ENCODE results near the gene KDR. TPM values are rescaled to one million over a fixed set of nuclear protein-coding genes. Genes with fewer than 3 reads are reported as not detected.

Gene KDR
- total RNA-seq, 1 donor from 2014 or later: not detected

DNA sequence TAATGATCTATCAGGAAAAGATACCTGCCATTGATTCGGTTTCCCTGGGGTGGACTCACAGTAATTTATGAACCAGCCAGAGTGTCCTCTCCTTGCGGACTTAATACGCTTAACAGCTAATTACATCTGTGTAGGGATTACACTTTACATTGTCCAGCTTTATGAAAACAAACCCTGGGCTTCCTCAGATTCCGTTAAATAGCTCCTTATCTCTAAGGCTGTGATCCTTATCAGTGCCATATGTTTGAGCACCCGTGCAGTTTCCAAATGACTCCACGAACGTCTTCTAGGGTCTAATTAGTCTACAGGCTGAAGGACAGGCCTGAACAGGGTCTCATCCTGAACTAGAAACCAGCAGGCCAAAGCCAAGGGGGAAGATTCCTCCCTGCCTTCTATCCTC lies 56.9 kb downstream of the KDR start:
- no peak overlapping the region for H3K4me3 Mint-ChIP-seq
- no peaks in the 10 kb centered on the region for H3K36me3 Mint-ChIP-seq (ENCODE audit: low read depth)
- H3K27me3 Mint-ChIP-seq (ENCODE audit: insufficient read depth): no peaks in the 10 kb centered on the region
- no peak overlapping the region for H3K27ac Mint-ChIP-seq
- no peaks in the 10 kb centered on the region for H3K4me1 Mint-ChIP-seq (ENCODE audit: low read depth)
- intact Hi-C loops (cut with micrococcal nuclease): no loop called here
- peaks cover 4% of the 10 kb centered on the region for H3K9me3 Mint-ChIP-seq
- DNase-seq (ENCODE audit: low spot score): no peak

DNA sequence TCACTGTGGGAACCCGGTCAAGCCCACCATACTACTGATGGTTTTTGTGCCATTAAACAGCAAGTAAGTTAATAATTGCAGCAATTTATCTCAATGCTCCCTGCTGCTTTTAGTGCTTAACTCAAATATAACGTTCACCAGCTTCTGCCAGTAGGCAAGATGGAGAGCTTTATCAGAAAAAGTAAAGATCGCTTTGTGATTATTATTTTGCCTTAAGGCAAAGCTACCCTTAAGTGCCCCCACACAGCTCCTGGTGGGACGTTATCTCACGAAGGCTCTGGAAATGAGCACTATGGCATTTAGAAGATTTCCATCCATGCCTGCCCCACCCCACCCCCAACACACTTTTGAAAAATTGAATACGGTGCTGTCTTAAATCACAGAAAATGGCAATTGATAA lies 59.4 kb downstream of the KDR start:
- Mint-ChIP-seq H3K4me1 (ENCODE audit: low read depth) (no peaks in the 10 kb centered on the region), H3K9me3 (peaks cover 8% of the 10 kb centered on the region), H3K27ac (no peak overlapping the region), H3K27me3 (ENCODE audit: insufficient read depth) (no peaks in the 10 kb centered on the region), H3K4me3 (no peak overlapping the region), H3K36me3 (ENCODE audit: low read depth) (no peaks in the 10 kb centered on the region)
- intact Hi-C loops (cut with micrococcal nuclease): no loop called here
- DNase-seq (ENCODE audit: low spot score): no peak

GRCh38 chr4:55055529-55055928 lies 69.9 kb downstream of the KDR start:
- H3K9me3 Mint-ChIP-seq: no peaks in the 10 kb centered on the region
- DNase-seq (ENCODE audit: low spot score): no peak
- no peaks in the 10 kb centered on the region for H3K36me3 Mint-ChIP-seq (ENCODE audit: low read depth)

DNA sequence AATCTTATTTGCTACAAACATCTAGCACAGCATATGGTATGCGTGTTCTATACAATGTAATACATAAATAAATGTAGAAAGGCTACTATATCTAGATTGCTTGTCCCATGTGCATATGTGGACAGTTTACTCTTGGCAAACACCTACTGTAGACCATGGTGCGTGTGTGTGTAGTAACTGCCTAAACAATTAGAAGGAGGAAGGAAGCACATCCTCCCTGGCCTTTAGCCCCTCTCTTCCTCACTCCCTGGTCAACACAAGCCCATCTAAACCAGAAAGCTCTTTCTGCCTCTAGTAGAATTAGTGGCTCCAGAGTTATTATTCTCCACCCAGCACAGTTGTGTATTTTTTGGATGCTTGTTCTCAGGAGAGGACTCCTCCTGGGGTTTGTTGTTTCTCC lies 73.9 kb downstream of the KDR start:
- Mint-ChIP-seq H3K27me3 (ENCODE audit: insufficient read depth) (no peaks in the 10 kb centered on the region), H3K9me3 (no peaks in the 10 kb centered on the region), H3K36me3 (ENCODE audit: low read depth) (no peaks in the 10 kb centered on the region), H3K4me1 (ENCODE audit: low read depth) (no peaks in the 10 kb centered on the region), H3K4me3 (no peak overlapping the region), H3K27ac (no peak overlapping the region)
- intact Hi-C loops (cut with micrococcal nuclease): no loop called here
- DNase-seq (ENCODE audit: low spot score): no peak

More at GRCh38 chr4:55055529-55055928, 69.9 kb downstream of the KDR start:
- intact Hi-C loops (cut with micrococcal nuclease): no loop called here
- Mint-ChIP-seq H3K27me3 (ENCODE audit: insufficient read depth) (no peaks in the 10 kb centered on the region), H3K27ac (no peak overlapping the region), H3K4me1 (ENCODE audit: low read depth) (no peaks in the 10 kb centered on the region), H3K4me3 (no peak overlapping the region)

DNA sequence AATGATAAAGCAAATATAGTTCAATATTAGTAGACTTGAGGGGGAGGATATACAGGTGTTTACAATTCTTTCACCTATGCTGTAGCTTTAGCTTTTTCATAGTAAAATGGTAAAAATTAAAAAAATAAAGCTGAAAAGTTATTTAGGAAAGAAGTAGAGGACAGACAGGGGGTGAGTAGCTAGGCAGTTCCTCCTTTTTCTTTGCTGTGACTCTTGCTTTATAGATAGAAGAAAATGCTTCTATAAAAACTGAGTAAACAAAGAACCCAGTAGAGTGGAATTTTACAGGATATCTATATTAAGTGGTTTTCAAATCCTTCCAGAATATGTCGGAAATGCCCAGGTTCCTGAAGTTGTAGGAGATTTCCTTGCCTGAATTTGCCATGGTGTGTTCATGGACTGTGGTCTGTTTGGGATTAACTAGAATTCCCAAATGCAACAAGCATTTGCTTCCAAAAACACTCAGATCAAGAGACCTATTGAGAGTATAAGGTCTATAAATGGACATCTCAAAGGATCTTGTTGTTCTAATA lies 74.9 kb downstream of the KDR start:
- Mint-ChIP-seq H3K9me3 (no peaks in the 10 kb centered on the region), H3K4me1 (ENCODE audit: low read depth) (no peaks in the 10 kb centered on the region), H3K36me3 (ENCODE audit: low read depth) (no peaks in the 10 kb centered on the region), H3K27me3 (ENCODE audit: insufficient read depth) (no peaks in the 10 kb centered on the region), H3K4me3 (no peak overlapping the region), H3K27ac (no peak overlapping the region)
- intact Hi-C loops (cut with micrococcal nuclease): no loop called here
- no peak for DNase-seq (ENCODE audit: low spot score)

DNA sequence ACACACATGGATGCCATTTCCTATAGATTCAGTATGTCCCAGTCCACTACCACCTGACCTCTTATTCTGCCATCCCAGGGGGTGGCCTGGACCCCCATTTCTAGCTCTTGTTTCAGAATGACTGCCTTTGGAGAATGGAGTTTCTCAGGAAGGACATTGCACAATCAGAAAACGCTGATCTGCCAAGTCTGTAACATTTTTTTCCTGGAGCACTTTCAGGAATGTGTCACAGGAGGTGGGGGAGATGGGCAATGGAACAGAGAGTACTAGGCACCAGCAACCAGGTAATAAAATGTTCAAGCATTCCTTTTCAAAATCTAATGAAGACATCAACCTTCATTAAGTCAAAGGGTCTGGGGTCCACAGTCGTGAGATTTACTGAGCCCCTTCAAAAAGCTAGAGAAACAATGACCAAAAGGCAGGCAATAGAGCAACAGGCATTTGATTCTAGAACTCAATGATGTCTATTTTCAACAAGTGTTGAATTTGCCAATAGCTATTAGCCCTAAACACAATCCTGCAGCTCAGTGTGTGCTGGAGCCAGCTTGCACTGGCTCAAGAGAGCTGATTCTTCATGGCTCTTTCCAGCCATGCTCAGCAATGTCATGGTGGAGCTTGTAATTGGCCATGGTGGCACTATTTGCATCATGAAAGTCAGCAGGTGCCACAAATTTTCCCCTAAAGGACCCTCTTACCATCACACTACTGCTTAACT lies 87.1 kb downstream of the KDR start:
- peaks cover 3% of the 10 kb centered on the region for H3K27me3 Mint-ChIP-seq (ENCODE audit: insufficient read depth)
- no peak overlapping the region for H3K27ac Mint-ChIP-seq
- intact Hi-C loops (cut with micrococcal nuclease): no loop called here
- DNase-seq (ENCODE audit: low spot score): no peak
- H3K4me3 Mint-ChIP-seq: no peak overlapping the region
- no peaks in the 10 kb centered on the region for H3K36me3 Mint-ChIP-seq (ENCODE audit: low read depth)
- no peaks in the 10 kb centered on the region for H3K4me1 Mint-ChIP-seq (ENCODE audit: low read depth)
- H3K9me3 Mint-ChIP-seq: peaks cover 4% of the 10 kb centered on the region

- peaks cover 4% of the 10 kb centered on the region for H3K9me3 Mint-ChIP-seq
- H3K36me3 Mint-ChIP-seq (ENCODE audit: low read depth): no peaks in the 10 kb centered on the region
- no peak overlapping the region for H3K27ac Mint-ChIP-seq
- H3K4me1 Mint-ChIP-seq (ENCODE audit: low read depth): no peaks in the 10 kb centered on the region
- intact Hi-C loops (cut with micrococcal nuclease): no loop called here
- no peak for DNase-seq (ENCODE audit: low spot score)
- peaks cover 3% of the 10 kb centered on the region for H3K27me3 Mint-ChIP-seq (ENCODE audit: insufficient read depth)
- H3K4me3 Mint-ChIP-seq: no peak overlapping the region
Measured at GRCh38 chr4:55037728-55038127, 87.7 kb downstream of the KDR start.

GRCh38 chr4:55036405-55036804 lies 89.0 kb downstream of the KDR start:
- no peak overlapping the region for H3K27ac Mint-ChIP-seq
- no peaks in the 10 kb centered on the region for H3K36me3 Mint-ChIP-seq (ENCODE audit: low read depth)
- H3K9me3 Mint-ChIP-seq: peaks cover 4% of the 10 kb centered on the region
- H3K4me3 Mint-ChIP-seq: no peak overlapping the region
- intact Hi-C loops (cut with micrococcal nuclease): no loop called here
- peaks cover 3% of the 10 kb centered on the region for H3K27me3 Mint-ChIP-seq (ENCODE audit: insufficient read depth)
- no peaks in the 10 kb centered on the region for H3K4me1 Mint-ChIP-seq (ENCODE audit: low read depth)
- no peak for DNase-seq (ENCODE audit: low spot score)

DNA sequence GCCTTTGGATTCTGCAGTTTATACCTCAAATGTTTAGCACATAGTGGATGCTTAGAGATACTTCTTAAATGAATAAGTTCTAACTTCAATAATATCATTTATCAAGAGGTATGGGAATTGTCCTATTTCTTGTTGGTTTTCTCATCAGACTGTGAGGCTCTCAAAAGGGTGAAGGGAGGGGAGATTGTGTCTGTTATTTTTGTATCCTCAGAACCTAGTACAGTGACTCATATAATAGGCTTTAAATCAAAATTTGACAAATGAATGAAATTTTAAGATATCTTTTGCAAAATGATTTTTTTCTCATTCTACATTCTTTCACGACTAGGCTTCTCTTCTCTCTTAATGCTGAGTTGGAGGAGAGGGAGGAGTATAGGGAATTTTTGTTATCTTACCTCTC lies 89.5 kb downstream of the KDR start:
- peaks cover 1% of the 10 kb centered on the region for H3K9me3 Mint-ChIP-seq
- H3K27me3 Mint-ChIP-seq (ENCODE audit: insufficient read depth): peaks cover 3% of the 10 kb centered on the region
- no peak overlapping the region for H3K27ac Mint-ChIP-seq

GRCh38 chr4:55033296-55033695 lies 92.1 kb downstream of the KDR start:
- H3K4me1 Mint-ChIP-seq (ENCODE audit: low read depth): no peaks in the 10 kb centered on the region
- no peak overlapping the region for H3K27ac Mint-ChIP-seq
- intact Hi-C loops (cut with micrococcal nuclease): no loop called here
- DNase-seq (ENCODE audit: low spot score): no peak
- H3K9me3 Mint-ChIP-seq: no peaks in the 10 kb centered on the region
- no peaks in the 10 kb centered on the region for H3K36me3 Mint-ChIP-seq (ENCODE audit: low read depth)
- H3K4me3 Mint-ChIP-seq: no peak overlapping the region
- peaks cover 3% of the 10 kb centered on the region for H3K27me3 Mint-ChIP-seq (ENCODE audit: insufficient read depth)

More for the DNA sequence above, 89.5 kb downstream of the KDR start:
- H3K4me1 Mint-ChIP-seq (ENCODE audit: low read depth): no peaks in the 10 kb centered on the region
- no peak overlapping the region for H3K4me3 Mint-ChIP-seq
- no peak for DNase-seq (ENCODE audit: low spot score)
- intact Hi-C loops (cut with micrococcal nuclease): no loop called here
- no peaks in the 10 kb centered on the region for H3K36me3 Mint-ChIP-seq (ENCODE audit: low read depth)

- Mint-ChIP-seq H3K4me3 (no peak overlapping the region), H3K27me3 (ENCODE audit: insufficient read depth) (peaks cover 4% of the 10 kb centered on the region)
Measured at GRCh38 chr4:55032788-55033187, 92.6 kb downstream of the KDR start.

DNA sequence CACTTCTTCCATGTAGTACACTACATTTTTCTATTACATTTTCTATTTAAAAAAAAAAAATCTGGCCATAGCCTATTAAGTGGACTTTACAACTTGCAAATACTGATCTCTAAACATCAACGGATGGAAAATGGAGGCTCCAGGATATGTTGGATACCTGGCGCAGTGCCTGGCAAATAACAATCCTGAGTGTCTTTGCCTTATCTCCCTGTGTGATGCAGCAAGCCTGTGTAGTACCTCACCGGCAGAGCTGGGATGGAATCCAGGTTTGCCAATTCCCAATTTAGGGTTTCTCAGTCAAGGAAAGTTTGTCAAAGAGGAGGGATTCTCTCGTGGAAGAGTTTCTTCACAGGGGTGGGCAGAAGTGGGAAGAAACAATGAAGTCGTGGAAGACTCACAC lies 93.2 kb downstream of the KDR start:
- no peak for DNase-seq (ENCODE audit: low spot score)
- H3K36me3 Mint-ChIP-seq (ENCODE audit: low read depth): no peaks in the 10 kb centered on the region
- no peaks in the 10 kb centered on the region for H3K4me1 Mint-ChIP-seq (ENCODE audit: low read depth)
- intact Hi-C loops (cut with micrococcal nuclease): no loop called here
- H3K4me3 Mint-ChIP-seq: no peak overlapping the region
- no peak overlapping the region for H3K27ac Mint-ChIP-seq
- peaks cover 5% of the 10 kb centered on the region for H3K27me3 Mint-ChIP-seq (ENCODE audit: insufficient read depth)
- no peaks in the 10 kb centered on the region for H3K9me3 Mint-ChIP-seq

More at GRCh38 chr4:55032788-55033187, 92.6 kb downstream of the KDR start:
- Mint-ChIP-seq H3K27ac (no peak overlapping the region), H3K4me1 (ENCODE audit: low read depth) (no peaks in the 10 kb centered on the region), H3K9me3 (no peaks in the 10 kb centered on the region), H3K36me3 (ENCODE audit: low read depth) (no peaks in the 10 kb centered on the region)
- intact Hi-C loops (cut with micrococcal nuclease): no loop called here
- no peak for DNase-seq (ENCODE audit: low spot score)

DNA sequence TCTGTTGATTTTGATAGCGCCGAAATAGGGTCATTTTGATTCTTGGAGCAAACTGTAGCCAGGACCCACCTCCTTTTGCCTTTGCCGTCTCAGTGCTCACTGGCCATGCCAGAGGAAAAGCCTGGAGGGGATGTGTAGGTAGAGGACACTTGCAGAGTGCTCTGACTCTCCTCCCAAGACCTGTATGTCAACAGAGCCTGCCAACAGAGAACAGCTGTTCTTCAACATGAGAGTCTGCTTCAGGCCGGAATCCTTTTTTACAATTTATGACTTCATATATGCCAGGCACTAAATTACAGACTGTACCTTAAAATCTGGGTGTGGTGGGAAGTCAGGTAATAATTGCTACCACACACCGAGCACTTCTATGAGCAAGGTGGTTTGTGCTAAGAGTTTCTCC lies 94.2 kb downstream of the KDR start:
- Mint-ChIP-seq H3K27ac (no peak overlapping the region), H3K9me3 (no peaks in the 10 kb centered on the region), H3K27me3 (ENCODE audit: insufficient read depth) (peaks cover 5% of the 10 kb centered on the region), H3K36me3 (ENCODE audit: low read depth) (no peaks in the 10 kb centered on the region), H3K4me3 (no peak overlapping the region), H3K4me1 (ENCODE audit: low read depth) (no peaks in the 10 kb centered on the region)
- intact Hi-C loops (cut with micrococcal nuclease): no loop called here
- no peak for DNase-seq (ENCODE audit: low spot score)

- no peak overlapping the region for H3K27ac Mint-ChIP-seq
- no peak overlapping the region for H3K4me3 Mint-ChIP-seq
- DNase-seq (ENCODE audit: low spot score): no peak
- no peaks in the 10 kb centered on the region for H3K36me3 Mint-ChIP-seq (ENCODE audit: low read depth)
- H3K27me3 Mint-ChIP-seq (ENCODE audit: insufficient read depth): peaks cover 5% of the 10 kb centered on the region
- intact Hi-C loops (cut with micrococcal nuclease): no loop called here
- no peaks in the 10 kb centered on the region for H3K9me3 Mint-ChIP-seq
- no peaks in the 10 kb centered on the region for H3K4me1 Mint-ChIP-seq (ENCODE audit: low read depth)
Measured at GRCh38 chr4:55030589-55030988, 94.8 kb downstream of the KDR start.
